HG02678 (cell line): ENCODE results near the gene HTT.
A peak's percentile ranks its signal among the peaks of the same experiment; 100 is the strongest.
"Not testable (repeated sequence)": the region's sequence is repeated elsewhere in the genome, so short reads cannot be mapped to it uniquely, and the experiment has no call there.

ENCODE experiments used
- ATAC-seq: cut with Tn5 transposase; IDR thresholded peaks from one replicate; pipeline ENCODE4 v1.9.1; 2021; ENCODE audit warnings: mild to moderate bottlenecking, moderate library complexity; ENCODE audit not compliant: unreplicated experiment

Gene HTT

GRCh38 chr4:3044870-3045819 is 29.3 kb upstream of the HTT start:
- ATAC-seq = no peak

DNA sequence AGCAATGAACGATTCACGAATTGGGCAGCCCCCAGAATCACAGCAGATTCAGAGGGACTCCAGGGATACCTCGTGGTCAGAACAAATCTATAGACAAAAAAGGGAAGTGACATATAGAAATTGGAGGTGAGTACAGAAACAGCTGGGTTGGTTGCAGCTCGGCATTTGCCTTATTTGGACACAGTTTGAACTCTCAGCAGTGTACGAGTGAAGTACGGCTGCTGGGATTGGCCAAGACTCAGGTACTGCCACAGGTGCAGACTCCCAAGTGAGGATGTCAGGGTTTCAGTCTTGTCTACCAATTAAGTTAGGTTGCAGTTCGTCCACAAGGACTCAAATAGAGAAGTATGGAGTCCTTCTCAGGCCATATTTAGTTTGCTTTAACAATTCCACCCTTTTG is 28.3 kb upstream of the HTT start:
- no peak for ATAC-seq

DNA sequence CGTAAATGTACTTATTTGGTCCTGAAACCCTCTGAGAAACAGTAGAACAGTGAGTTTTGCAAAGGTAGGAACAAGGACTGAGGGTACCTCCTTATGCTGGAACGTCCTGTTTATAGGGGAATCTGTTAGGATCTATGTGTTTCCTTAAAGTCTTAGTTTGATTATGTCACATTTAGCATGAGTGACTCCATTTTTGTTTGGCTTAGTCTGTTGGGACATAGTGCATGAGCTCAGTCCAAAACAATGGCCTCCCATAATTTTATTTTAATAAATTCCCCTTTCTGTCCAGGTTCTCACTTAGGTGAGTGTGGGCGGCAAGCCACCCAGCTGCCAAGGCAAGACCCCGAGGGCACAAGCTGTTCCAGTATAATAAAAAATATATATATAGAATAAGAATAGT is 27.9 kb upstream of the HTT start:
- no peak for ATAC-seq

DNA sequence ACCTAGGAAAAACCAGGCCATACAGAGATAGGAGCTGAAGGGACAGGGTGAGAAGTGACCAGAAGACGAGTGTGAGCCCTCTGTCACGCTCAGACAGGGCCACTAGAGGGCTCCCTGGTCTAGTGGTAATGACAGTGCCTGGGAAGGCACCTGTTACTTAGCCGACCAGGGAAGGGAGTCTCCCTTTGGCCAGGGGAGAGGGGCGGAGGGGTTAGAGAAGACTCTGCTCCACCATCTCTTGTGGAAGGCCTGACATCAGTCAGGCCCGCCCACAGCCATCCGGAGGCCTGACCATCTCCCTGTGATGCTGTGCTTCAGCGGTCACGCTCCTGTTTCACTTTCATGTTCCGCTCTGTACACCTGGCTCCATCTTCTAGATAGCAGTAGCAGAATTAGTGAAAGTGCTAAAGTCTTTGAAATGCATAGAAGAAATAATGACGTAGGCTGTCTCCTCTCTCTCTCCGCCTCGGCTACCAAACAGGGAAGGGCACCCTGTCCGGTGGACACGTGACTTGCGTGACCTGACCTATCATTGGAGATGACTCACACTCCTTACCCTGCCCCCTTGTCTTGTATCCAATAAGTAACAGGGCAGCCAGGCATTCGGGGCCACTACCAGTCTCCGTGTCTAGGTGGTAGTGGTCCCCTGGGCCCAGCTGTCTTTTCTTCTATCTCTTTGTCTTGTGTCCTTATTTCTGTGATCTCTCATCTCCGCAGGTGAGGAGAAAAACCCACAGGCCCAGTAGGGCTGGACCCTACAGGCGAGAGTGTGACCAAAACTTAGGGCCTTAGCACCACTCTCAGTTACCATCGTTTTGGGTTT is 26.8 kb upstream of the HTT start:
- peak; percentile 95 for ATAC-seq

GRCh38 chr4:3051141-3051897 is 23.2 kb upstream of the HTT start:
- ATAC-seq = not testable (repeated sequence)

DNA sequence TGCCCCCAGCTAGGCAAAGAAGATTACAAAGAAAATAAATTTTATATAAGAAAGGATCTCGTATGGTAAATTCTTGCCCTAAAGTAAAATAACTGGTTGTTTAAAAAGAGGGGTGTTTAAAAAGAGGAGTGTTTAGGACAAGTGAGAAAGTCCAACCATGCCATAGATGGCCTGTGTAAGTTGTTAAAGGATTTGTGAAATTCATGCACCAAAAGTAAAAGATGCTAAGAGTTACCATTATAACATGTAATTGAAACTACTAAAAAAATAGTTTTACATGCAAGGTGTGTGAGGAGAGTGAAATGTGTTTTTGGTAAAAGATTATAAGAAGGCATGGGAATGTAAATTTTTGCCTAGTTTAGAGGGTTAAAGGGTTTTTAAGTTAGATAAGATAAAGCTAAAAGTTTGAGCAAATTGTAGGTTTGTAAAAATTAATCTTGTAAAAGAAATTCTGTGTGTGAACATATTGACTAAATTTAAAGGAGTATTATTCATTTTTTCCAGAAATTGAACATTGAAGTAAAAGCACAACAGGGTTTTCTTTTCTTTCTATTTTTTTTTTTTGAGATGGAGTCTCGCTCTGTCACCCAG is 20.2 kb upstream of the HTT start:
- ATAC-seq = no peak

- ATAC-seq = no peak
Observed at GRCh38 chr4:3059943-3060342, 14.5 kb upstream of the HTT start.

DNA sequence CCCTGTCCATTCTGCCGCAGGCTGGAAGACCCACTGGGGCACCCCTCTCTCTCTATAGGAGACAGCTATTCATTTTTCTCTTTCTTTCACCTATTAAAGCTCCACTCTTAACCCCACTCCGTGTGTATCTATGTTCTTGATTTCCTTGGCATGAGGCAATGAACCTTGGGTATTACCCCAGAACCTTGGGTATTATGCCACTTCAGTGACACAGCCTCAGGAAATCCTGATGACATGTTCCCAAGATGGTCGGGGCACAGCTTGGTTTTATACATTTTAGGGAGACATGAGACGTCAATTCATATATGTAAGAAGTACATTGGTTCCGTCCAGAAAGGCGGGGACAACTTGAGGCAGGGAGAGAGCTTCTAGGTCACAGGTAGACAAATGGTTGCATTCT is 13.5 kb upstream of the HTT start:
- ATAC-seq = no peak

DNA sequence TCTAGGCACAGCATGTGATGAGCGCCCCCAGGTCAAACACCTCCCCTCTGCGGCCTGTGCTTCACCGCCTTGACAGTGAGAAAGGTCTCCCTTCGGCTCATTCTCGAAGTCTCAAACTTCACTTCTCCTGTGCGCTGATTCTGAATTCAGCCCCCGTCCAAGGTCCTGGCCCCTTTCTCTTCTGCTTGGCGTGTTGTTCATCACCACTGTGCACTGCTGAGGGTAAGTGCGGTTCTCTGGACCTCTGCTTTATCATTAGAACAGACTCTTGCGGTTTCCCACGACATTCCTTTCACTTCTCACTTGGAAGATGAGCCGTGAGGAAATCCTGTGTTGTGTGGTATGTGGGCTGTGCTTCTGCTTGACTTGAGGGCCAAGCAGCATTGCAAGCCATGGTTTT is 12.0 kb upstream of the HTT start:
- no peak for ATAC-seq

GRCh38 chr4:3065551-3065950 is 8.9 kb upstream of the HTT start:
- no peak for ATAC-seq

- ATAC-seq = no peak
Observed at GRCh38 chr4:3066836-3067400, 7.6 kb upstream of the HTT start.

DNA sequence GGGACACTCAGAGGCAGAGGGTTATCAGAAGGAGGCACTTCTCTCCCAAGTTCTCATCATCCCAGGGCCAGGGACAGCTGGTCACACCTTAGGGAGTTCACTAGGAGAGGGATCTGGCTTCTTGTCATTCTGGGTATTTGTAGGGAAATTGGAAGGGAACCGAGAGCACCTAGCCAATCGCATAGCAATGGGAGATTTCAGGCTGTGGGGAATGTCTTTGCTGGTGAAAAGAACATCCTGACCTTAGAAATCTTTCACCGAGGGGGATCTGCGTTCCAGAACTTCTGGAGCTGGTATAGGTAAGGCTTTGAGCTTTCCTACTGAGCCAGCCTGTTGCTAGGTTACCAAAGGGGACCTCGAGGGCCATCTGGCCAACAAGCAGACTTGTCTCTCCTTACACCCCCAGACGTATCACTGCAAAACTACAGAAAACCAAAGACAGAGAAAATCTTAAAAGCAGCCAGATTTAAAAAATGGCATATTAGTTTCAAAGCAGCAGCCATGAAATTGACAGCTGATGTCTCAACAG is 6.9 kb upstream of the HTT start:
- no peak for ATAC-seq

DNA sequence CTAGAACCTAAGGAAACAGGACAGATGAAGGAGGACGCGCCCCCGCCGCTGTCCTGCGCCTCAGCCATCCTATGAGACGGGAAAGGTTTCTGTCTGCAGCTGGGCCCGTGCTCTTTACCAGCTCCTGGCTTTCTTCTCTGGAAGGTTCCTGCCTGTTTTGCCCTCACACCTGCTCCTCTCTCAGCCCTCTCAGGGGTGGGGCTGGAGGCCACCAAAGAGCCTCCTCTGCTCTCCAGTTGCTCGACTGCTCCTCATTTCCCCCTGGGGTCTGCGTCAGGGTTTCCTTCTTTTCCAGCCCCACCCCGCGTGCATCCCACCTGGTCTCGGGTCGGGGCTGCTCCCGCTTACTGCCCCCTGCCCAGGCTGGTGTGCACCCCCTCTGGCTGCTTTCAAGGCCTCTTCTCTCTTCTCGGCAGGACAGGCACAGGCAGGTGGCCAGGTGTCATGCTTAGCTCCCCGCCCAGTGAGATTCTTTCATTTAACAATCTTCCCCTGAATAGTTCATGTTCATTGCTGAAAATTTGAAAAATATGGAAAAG is 4.8 kb upstream of the HTT start:
- no peak for ATAC-seq

DNA sequence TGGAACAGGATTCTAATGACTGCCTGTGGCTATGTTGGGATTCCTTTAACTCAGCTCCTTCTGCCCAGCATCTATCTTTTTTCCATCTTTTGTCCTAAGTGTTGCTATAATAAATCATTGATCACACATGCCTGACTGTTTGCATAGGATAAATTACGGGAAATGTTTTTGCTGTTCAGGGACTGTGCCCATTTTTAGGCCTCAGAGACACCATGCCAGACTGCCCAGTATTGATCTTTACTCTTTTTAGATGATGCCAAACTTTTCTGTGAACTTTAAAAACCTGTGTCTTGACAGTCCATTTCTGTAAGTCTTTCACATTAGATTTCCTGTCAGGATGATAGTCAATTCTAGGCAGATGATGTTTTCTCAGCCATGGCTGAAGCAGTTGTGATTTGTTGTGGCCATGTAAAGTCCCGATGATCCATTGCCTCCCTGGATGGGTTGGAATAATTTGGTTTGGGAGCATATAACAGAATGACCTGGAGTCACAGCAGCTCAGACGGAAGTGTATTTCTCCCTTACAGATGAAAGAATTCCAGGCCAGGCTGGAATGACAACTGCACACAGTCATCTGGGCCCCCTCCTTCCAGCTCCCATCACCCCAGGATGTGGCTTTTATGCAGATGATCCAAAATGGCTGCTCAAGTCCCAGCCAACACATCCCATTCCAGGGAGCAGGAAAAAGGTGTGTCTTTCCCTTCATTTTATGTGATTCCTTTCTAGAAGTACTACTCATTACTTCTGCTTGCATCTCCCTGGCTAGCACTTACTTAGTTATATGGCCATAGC is 3.6 kb upstream of the HTT start:
- no peak for ATAC-seq

GRCh38 chr4:3071811-3072210 is 2.7 kb upstream of the HTT start:
- ATAC-seq = no peak

- ATAC-seq = peak; percentile 31
Observed at GRCh38 chr4:3073158-3074077, 1.1 kb upstream of the HTT start.

- ATAC-seq = no peak
Observed at GRCh38 chr4:3074846-3075651, 568 bp downstream of the HTT start.
